ENCODE results near the gene SCN11A. TPM values are rescaled to one million over a fixed set of nuclear protein-coding genes. Genes with fewer than 3 reads are reported as not detected.

SCN11A gene
- total and polyA plus RNA-seq, 2 of the 13 experiments (the other 11 are each of a cell fraction or from before 2014, with no cell fraction given), result 0.02 to 0.11 TPM

GRCh38 chr3:39051649-39052561 lies at the start of gene SCN11A, which contains the start of gene WDR48 (continued):
- 0 out of 2 replicates have a peak, but pooled peaks have one; percentile 40 for TF ChIP-seq TRAFD1 (CRISPR knock-in tag; IDR thresholded peaks at IDR 0.05; ENCODE audit: borderline replicate concordance)
- peak; percentile 64 for TF ChIP-seq MNT (IDR thresholded peaks at IDR 0.05)
- TF ChIP-seq HBP1 (CRISPR knock-in tag; IDR thresholded peaks at IDR 0.05; ENCODE audit: low read depth), result peak; percentile 82; the same call in 1 of the 2 replicates
- TF ChIP-seq ZNF609 (CRISPR knock-in tag; IDR thresholded peaks at IDR 0.05; ENCODE audit: borderline replicate concordance), result no peak; the same call in 1 of the 2 replicates
- TF ChIP-seq RARG (CRISPR knock-in tag; IDR thresholded peaks at IDR 0.05; ENCODE audit: low read depth), result no peak
- peak; percentile 73; the same call in 1 of the 2 replicates for TF ChIP-seq CBX5 (CRISPR knock-in tag; IDR thresholded peaks at IDR 0.05; ENCODE audit: borderline replicate concordance)
- no peak for TF ChIP-seq TBP (CRISPR knock-in tag; IDR thresholded peaks at IDR 0.05)
- no peak for TF ChIP-seq ZSCAN22 (CRISPR knock-in tag; IDR thresholded peaks at IDR 0.05)
- no peak for TF ChIP-seq SMYD3 (CRISPR knock-in tag; IDR thresholded peaks at IDR 0.05)
- no peak for TF ChIP-seq MAF1 (CRISPR knock-in tag; IDR thresholded peaks at IDR 0.05; ENCODE audit: borderline replicate concordance)
- TF ChIP-seq ZBTB7B (CRISPR knock-in tag; IDR thresholded peaks at IDR 0.05), result peak; percentile 67; the same call in 1 of the 2 replicates
- TF ChIP-seq IKZF1 (IDR thresholded peaks at IDR 0.05), result no peak
- TF ChIP-seq ZFP1 (CRISPR knock-in tag; IDR thresholded peaks at IDR 0.05), result peak; percentile 59; the same call in 1 of the 2 replicates
- peak; percentile 91 for TF ChIP-seq IRF2 (CRISPR knock-in tag; IDR thresholded peaks at IDR 0.05)
- TF ChIP-seq ATF1 (CRISPR knock-in tag; IDR thresholded peaks at IDR 0.05), result peak; percentile 94
- no peak for TF ChIP-seq ZNF460 (CRISPR knock-in tag; IDR thresholded peaks at IDR 0.05; ENCODE audit: borderline replicate concordance)
- peak; percentile 91 for TF ChIP-seq SPEN (CRISPR knock-in tag; IDR thresholded peaks at IDR 0.05; ENCODE audit: low read depth)
- no peak; the same call in 1 of the 2 replicates for TF ChIP-seq MXD1 (CRISPR knock-in tag; IDR thresholded peaks at IDR 0.05)
